ENCODE results near the gene PWWP2B. TPM values are rescaled to one million over a fixed set of nuclear protein-coding genes. Genes with fewer than 3 reads are reported as not detected.
A peak's percentile ranks its signal among the peaks of the same experiment; 100 is the strongest.

Gene PWWP2B
- total and polyA plus RNA-seq, 10 donors, result 22.5 to 50.0 (median 28.0) TPM

DNA sequence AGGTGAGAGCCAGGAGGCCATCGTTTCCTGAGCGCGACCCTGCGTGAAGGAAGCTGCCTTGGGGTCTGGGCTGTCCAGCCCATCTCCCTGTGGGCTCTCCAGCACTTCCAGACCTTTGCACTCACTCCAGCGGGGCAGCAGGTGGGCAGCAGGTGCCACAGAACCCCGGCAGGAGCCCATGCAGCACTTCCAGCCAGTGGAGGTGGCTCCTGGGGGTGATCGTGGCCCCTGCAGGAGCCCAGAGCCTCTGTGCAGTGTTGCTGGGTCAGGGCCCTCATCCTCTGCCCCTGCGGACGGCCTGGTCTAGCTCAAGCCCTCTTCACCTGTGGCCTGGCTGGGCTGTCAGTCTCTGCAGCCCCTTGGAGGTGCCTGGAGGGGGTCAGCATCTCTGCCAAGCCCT is 59.9 kb downstream of the PWWP2B start:
- Histone ChIP-seq H3K27me3 (replicated peaks in 1 of 7) (peaks cover 0 to 10% (median 0%) of the 10 kb centered on the region in 7 donors), H3K4me1 (peaks cover 11 to 39% (median 25%) of the 10 kb centered on the region in 6 donors), H3K36me3 (no peaks in the 10 kb centered on the region), H3K4me3 (no peak overlapping the region), H3K27ac (no peak overlapping the region), H3K9me3 (no peaks in the 10 kb centered on the region)
- TF ChIP-seq CTCF (IDR thresholded peaks at IDR 0.05 in 8 of 11, conservative IDR thresholded peaks at IDR 0.05 in 3 of 11), result no peak
- WGBS, 5 donors, result 71 to 98% (median 89%) methylated on average over 3 to 9 of the region's 9 CpGs
- intact Hi-C loops (cut with DNase I; ENCODE audit: low total_unique reads), result loop anchor here (10.0 kb wide), 1 partner anchor 78 kb away; the partner anchor contains the start of gene INPP5A
- DNase-seq, result peak; percentile 69

DNA sequence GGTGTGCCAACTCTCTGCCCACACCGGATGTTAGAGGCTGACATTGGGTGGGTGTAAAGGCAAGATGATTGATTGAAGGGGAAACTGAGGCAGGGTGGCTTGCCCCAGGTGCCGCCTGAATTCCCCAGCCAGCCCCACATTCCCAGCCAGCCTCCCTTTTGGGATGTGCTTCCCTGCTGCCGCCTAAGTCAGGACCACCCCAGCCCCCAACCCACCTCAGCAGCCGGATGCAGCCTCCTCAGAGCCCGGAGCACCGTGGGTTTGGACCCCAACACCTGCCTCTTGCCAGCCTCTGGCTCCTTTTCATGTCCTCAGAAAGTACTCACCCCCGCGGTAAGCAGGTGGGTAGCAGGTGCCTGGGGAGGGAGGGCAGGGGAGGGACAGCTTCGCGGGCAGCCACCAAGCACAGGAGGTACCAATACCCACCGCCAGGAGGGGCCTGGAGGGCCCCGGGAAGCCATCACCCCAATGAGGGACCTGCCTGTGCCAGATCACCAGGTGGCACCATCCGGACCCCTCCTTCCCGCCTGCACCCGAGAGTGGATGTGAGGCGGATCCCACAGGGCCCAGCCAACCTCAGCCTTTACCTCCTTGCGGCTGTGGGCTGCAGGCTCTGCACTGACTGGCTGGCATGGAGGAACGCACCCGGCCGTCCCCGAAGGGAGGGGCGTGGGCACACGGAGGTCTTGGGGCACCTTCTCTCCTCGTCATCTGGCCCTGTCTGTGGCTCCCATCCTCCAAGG is 60.5 kb downstream of the PWWP2B start:
- TF ChIP-seq CTCF (IDR thresholded peaks at IDR 0.05 in 8 of 11, conservative IDR thresholded peaks at IDR 0.05 in 3 of 11), result no peak
- no peak for TF ChIP-seq POLR2AphosphoS5 (IDR thresholded peaks at IDR 0.05)
- TF ChIP-seq POLR2A (IDR thresholded peaks at IDR 0.05), result no peak
- Histone ChIP-seq H3K4me3 (no peak overlapping the region), H3K4me1 (peaks cover 5 to 33% (median 19%) of the 10 kb centered on the region in 6 donors), H3K9me3 (no peaks in the 10 kb centered on the region), H3K36me3 (no peaks in the 10 kb centered on the region), H3K27me3 (replicated peaks in 1 of 7) (peaks cover 0 to 10% (median 0%) of the 10 kb centered on the region in 7 donors), H3K27ac (no peak overlapping the region)
- peak; percentile 79 for DNase-seq
- intact Hi-C loops (cut with DNase I; ENCODE audit: low total_unique reads), result loop anchor here (2.0 to 10.0 kb wide), 2 partner anchors 77 to 181 kb away; partner anchors contain the start of gene INPP5A
- WGBS, 5 donors, result 74 to 83% (median 78%) methylated on average over 15 to 24 of the region's 24 CpGs

GRCh38 chr10:132458071-132458585 is 61.1 kb downstream of the PWWP2B start:
- Histone ChIP-seq H3K4me1 (peaks cover 0 to 27% (median 13%) of the 10 kb centered on the region in 6 donors), H3K4me3 (no peak overlapping the region), H3K9me3 (no peaks in the 10 kb centered on the region), H3K27ac (no peak overlapping the region), H3K36me3 (no peaks in the 10 kb centered on the region), H3K27me3 (replicated peaks in 1 of 7) (peaks cover 0 to 10% (median 0%) of the 10 kb centered on the region in 7 donors)
- intact Hi-C loops (cut with DNase I; ENCODE audit: low total_unique reads), result loop anchor here (2.0 to 10.0 kb wide), 2 partner anchors 77 to 181 kb away; partner anchors contain the start of gene INPP5A
- WGBS, 5 donors, result 58 to 81% (median 66%) methylated on average over 8 to 19 of the region's 19 CpGs
- DNase-seq, result no peak
- no peak for TF ChIP-seq CTCF (IDR thresholded peaks at IDR 0.05 in 8 of 11, conservative IDR thresholded peaks at IDR 0.05 in 3 of 11)
- TF ChIP-seq POLR2A (IDR thresholded peaks at IDR 0.05), result no peak
- TF ChIP-seq POLR2AphosphoS5 (IDR thresholded peaks at IDR 0.05), result no peak
